Measurements from ENCODE around the gene DRAXIN.

The DRAXIN gene

GRCh38 chr1:11749203-11749689, 57.7 kb downstream of the DRAXIN start:
- Histone ChIP-seq H3K4me2 (peak overlapping the region; percentile 28), H3K27me3 (no peaks in the 10 kb centered on the region), H3K9me3 (no peaks in the 10 kb centered on the region), H3K9ac (no peak overlapping the region), H3K36me3 (peaks cover 43% of the 10 kb centered on the region; the same call in 1 of the 2 replicates), H3K4me3 (no peak overlapping the region), H3K4me1 (peaks cover 57% of the 10 kb centered on the region), H4K20me1 (0 out of 2 replicates have a peak, but pooled peaks cover 8% of the 10 kb centered on the region), H3K27ac (peak overlapping the region; percentile 44; the same call in 1 of the 2 replicates)
- TF ChIP-seq Cebpa-rat (IDR thresholded peaks at IDR 0.05), result no peak

GRCh38 chr1:11749996-11750395, 58.5 kb downstream of the DRAXIN start:
- no peaks in the 10 kb centered on the region for H3K27me3 ChIP-seq
- H3K4me2 ChIP-seq, result no peak overlapping the region
- peaks cover 43% of the 10 kb centered on the region; the same call in 1 of the 2 replicates for H3K36me3 ChIP-seq
- TF ChIP-seq Cebpa-rat (IDR thresholded peaks at IDR 0.05), result no peak
- H3K27ac ChIP-seq, result no peak overlapping the region
- no peak overlapping the region for H3K4me3 ChIP-seq
- no peak overlapping the region for H3K9ac ChIP-seq
- H3K4me1 ChIP-seq, result peaks cover 57% of the 10 kb centered on the region
- 0 out of 2 replicates have a peak, but pooled peaks cover 8% of the 10 kb centered on the region for H4K20me1 ChIP-seq
- no peaks in the 10 kb centered on the region for H3K9me3 ChIP-seq

- Histone ChIP-seq H3K9ac (no peak overlapping the region), H3K27ac (no peak overlapping the region)
Observed at GRCh38 chr1:11751087-11751486, 59.6 kb downstream of the DRAXIN start.

GRCh38 chr1:11752359-11753088, 61.0 kb downstream of the DRAXIN start:
- H3K27me3 ChIP-seq, result no peaks in the 10 kb centered on the region
- no peak overlapping the region for H3K4me3 ChIP-seq
- H3K27ac ChIP-seq, result peak overlapping the region; percentile 56; the same call in 1 of the 2 replicates

More at GRCh38 chr1:11751087-11751486, 59.6 kb downstream of the DRAXIN start:
- Histone ChIP-seq H3K9me3 (no peaks in the 10 kb centered on the region), H3K4me2 (no peak overlapping the region), H3K4me3 (no peak overlapping the region), H3K36me3 (peaks cover 38% of the 10 kb centered on the region; the same call in 1 of the 2 replicates), H4K20me1 (no peaks in the 10 kb centered on the region), H3K4me1 (peaks cover 50% of the 10 kb centered on the region), H3K27me3 (no peaks in the 10 kb centered on the region)
- no peak for TF ChIP-seq Cebpa-rat (IDR thresholded peaks at IDR 0.05)

GRCh38 chr1:11753555-11754208, 62.2 kb downstream of the DRAXIN start:
- no peak for TF ChIP-seq Cebpa-rat (IDR thresholded peaks at IDR 0.05)
- H3K4me2 ChIP-seq, result no peak overlapping the region; the same call in 1 of the 2 replicates
- no peaks in the 10 kb centered on the region for H3K9me3 ChIP-seq
- no peak overlapping the region for H3K4me3 ChIP-seq
- H3K4me1 ChIP-seq, result peaks cover 26% of the 10 kb centered on the region
- H3K27ac ChIP-seq, result no peak overlapping the region
- no peak overlapping the region for H3K9ac ChIP-seq
- no peaks in the 10 kb centered on the region for H3K27me3 ChIP-seq
- H4K20me1 ChIP-seq, result no peaks in the 10 kb centered on the region
- peaks cover 27% of the 10 kb centered on the region; the same call in 1 of the 2 replicates for H3K36me3 ChIP-seq

More at GRCh38 chr1:11752359-11753088, 61.0 kb downstream of the DRAXIN start:
- Histone ChIP-seq H3K4me1 (peaks cover 36% of the 10 kb centered on the region), H3K9me3 (no peaks in the 10 kb centered on the region), H4K20me1 (no peaks in the 10 kb centered on the region), H3K36me3 (peaks cover 33% of the 10 kb centered on the region; the same call in 1 of the 2 replicates), H3K4me2 (peak overlapping the region; percentile 53), H3K9ac (0 out of 2 replicates have a peak overlapping the region, but pooled peaks have one; percentile 46)
- no peak for TF ChIP-seq Cebpa-rat (IDR thresholded peaks at IDR 0.05)

- Histone ChIP-seq H4K20me1 (no peaks in the 10 kb centered on the region), H3K9ac (no peak overlapping the region), H3K4me2 (no peak overlapping the region), H3K9me3 (no peaks in the 10 kb centered on the region), H3K4me1 (peaks cover 21% of the 10 kb centered on the region), H3K27me3 (0 out of 2 replicates have a peak, but pooled peaks cover 4% of the 10 kb centered on the region), H3K36me3 (no peaks in the 10 kb centered on the region), H3K4me3 (no peak overlapping the region), H3K27ac (no peak overlapping the region)
- no peak for TF ChIP-seq Cebpa-rat (IDR thresholded peaks at IDR 0.05)
Observed at GRCh38 chr1:11757047-11757446, 65.5 kb downstream of the DRAXIN start.

GRCh38 chr1:11759791-11760190, 68.3 kb downstream of the DRAXIN start:
- Histone ChIP-seq H3K27ac (no peak overlapping the region), H3K4me3 (no peak overlapping the region), H3K4me2 (no peak overlapping the region), H3K27me3 (0 out of 2 replicates have a peak, but pooled peaks cover 4% of the 10 kb centered on the region), H3K4me1 (peaks cover 6% of the 10 kb centered on the region; the same call in 1 of the 2 replicates), H3K9ac (no peak overlapping the region), H3K36me3 (no peaks in the 10 kb centered on the region), H3K9me3 (no peaks in the 10 kb centered on the region), H4K20me1 (no peaks in the 10 kb centered on the region)
- no peak for TF ChIP-seq Cebpa-rat (IDR thresholded peaks at IDR 0.05)

GRCh38 chr1:11761285-11761684, 69.8 kb downstream of the DRAXIN start:
- H3K36me3 ChIP-seq, result no peaks in the 10 kb centered on the region
- no peak overlapping the region for H3K4me3 ChIP-seq
- H3K4me1 ChIP-seq, result peaks cover 6% of the 10 kb centered on the region; the same call in 1 of the 2 replicates
- no peaks in the 10 kb centered on the region for H4K20me1 ChIP-seq
- H3K27ac ChIP-seq, result no peak overlapping the region
- no peak overlapping the region for H3K9ac ChIP-seq
- no peaks in the 10 kb centered on the region for H3K9me3 ChIP-seq
- no peak overlapping the region for H3K4me2 ChIP-seq
- TF ChIP-seq Cebpa-rat (IDR thresholded peaks at IDR 0.05), result no peak
- 0 out of 2 replicates have a peak, but pooled peaks cover 4% of the 10 kb centered on the region for H3K27me3 ChIP-seq

GRCh38 chr1:11761988-11762406, 70.5 kb downstream of the DRAXIN start, which contains the start of gene C1orf167:
TSS of gene C1orf167 (plus strand) at chr1:11762193. CDS start at chr1:11764401, 2,208 bp downstream.
- no peak within 1 kb of the TSS for H3K27ac ChIP-seq
- no peaks in the 10 kb centered on the region for H4K20me1 ChIP-seq
- H3K4me1 ChIP-seq, result peaks cover 6% of the 10 kb centered on the region; the same call in 1 of the 2 replicates
- no peak for TF ChIP-seq Cebpa-rat (IDR thresholded peaks at IDR 0.05)
- 0 out of 2 replicates have a peak, but pooled peaks cover 4% of the 10 kb centered on the region for H3K27me3 ChIP-seq
- no peak within 1 kb of the TSS for H3K9ac ChIP-seq
- peak within 1 kb of the TSS; percentile 45 for H3K4me2 ChIP-seq
- H3K36me3 ChIP-seq, result no peaks in the 10 kb centered on the region
- H3K4me3 ChIP-seq, result no peak within 1 kb of the TSS
- H3K9me3 ChIP-seq, result no peaks in the 10 kb centered on the region

Measured in BLaER1 (cell line).